ENCODE data around the gene PTPN14.
A peak's percentile ranks its signal among the peaks of the same experiment; 100 is the strongest.

DNA sequence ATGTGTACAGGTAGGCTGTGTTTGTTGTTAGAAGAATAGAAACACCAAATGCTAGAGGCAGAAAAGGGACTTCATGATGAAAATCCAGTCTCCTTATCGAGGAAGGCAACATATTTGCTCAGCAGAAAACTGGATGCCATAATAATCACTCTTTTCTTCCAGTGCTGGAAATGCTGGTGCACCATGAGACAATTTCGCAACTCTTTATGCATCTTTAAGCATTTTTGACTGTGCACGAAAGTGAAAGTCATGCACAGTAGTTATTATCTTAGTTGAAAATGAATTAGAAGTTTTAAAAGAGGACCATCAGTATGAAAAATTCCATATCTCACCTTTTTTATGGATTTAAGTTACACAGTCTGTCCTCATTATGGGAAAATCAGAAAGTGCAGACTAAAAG is 241.4 kb downstream of the PTPN14 start:
- TF ChIP-seq MXI1 (IDR thresholded peaks at IDR 0.05; ENCODE audit: borderline replicate concordance, low read depth, low read length), result no peak
- TF ChIP-seq, protein P1, sequence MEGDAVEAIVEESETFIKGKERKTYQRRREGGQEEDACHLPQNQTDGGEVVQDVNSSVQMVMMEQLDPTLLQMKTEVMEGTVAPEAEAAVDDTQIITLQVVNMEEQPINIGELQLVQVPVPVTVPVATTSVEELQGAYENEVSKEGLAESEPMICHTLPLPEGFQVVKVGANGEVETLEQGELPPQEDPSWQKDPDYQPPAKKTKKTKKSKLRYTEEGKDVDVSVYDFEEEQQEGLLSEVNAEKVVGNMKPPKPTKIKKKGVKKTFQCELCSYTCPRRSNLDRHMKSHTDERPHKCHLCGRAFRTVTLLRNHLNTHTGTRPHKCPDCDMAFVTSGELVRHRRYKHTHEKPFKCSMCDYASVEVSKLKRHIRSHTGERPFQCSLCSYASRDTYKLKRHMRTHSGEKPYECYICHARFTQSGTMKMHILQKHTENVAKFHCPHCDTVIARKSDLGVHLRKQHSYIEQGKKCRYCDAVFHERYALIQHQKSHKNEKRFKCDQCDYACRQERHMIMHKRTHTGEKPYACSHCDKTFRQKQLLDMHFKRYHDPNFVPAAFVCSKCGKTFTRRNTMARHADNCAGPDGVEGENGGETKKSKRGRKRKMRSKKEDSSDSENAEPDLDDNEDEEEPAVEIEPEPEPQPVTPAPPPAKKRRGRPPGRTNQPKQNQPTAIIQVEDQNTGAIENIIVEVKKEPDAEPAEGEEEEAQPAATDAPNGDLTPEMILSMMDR (conservative IDR thresholded peaks at IDR 0.05; ENCODE audit: low read depth, low read length), result no peak
- no peak for TF ChIP-seq POLR2A (IDR thresholded peaks at IDR 0.05; ENCODE audit: low read depth, low read length)
- no peak for TF ChIP-seq RAD21 (IDR thresholded peaks at IDR 0.05; ENCODE audit: low read length)
- TF ChIP-seq RCOR1 (IDR thresholded peaks at IDR 0.05; ENCODE audit: insufficient replicate concordance, low read length), result no peak
- TF ChIP-seq SMC3 (IDR thresholded peaks at IDR 0.05; ENCODE audit: low read depth, low read length), result no peak
- TF ChIP-seq, protein P2, sequence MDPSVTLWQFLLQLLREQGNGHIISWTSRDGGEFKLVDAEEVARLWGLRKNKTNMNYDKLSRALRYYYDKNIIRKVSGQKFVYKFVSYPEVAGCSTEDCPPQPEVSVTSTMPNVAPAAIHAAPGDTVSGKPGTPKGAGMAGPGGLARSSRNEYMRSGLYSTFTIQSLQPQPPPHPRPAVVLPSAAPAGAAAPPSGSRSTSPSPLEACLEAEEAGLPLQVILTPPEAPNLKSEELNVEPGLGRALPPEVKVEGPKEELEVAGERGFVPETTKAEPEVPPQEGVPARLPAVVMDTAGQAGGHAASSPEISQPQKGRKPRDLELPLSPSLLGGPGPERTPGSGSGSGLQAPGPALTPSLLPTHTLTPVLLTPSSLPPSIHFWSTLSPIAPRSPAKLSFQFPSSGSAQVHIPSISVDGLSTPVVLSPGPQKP (IDR thresholded peaks at IDR 0.05; ENCODE audit: borderline replicate concordance, low read depth, low read length), result no peak
- TF ChIP-seq MAZ (IDR thresholded peaks at IDR 0.05; ENCODE audit: borderline replicate concordance, low read depth, low read length), result no peak
- no peak for TF ChIP-seq FOS (IDR thresholded peaks at IDR 0.05; ENCODE audit: low read depth, low read length)
- TF ChIP-seq CEBPB (IDR thresholded peaks at IDR 0.05; ENCODE audit: low read depth, low read length), result peak; percentile 94
- 0 out of 2 replicates have a peak, but pooled peaks have one; percentile 8 for TF ChIP-seq NFE2L2 (IDR thresholded peaks at IDR 0.05; ENCODE audit: low read depth, low read length)
- TF ChIP-seq, protein P3, sequence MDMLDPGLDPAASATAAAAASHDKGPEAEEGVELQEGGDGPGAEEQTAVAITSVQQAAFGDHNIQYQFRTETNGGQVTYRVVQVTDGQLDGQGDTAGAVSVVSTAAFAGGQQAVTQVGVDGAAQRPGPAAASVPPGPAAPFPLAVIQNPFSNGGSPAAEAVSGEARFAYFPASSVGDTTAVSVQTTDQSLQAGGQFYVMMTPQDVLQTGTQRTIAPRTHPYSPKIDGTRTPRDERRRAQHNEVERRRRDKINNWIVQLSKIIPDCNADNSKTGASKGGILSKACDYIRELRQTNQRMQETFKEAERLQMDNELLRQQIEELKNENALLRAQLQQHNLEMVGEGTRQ (IDR thresholded peaks at IDR 0.05; ENCODE audit: low read depth, low read length), result no peak
- TF ChIP-seq BHLHE40 (IDR thresholded peaks at IDR 0.05; ENCODE audit: low read depth, low read length), result no peak
- TF ChIP-seq RFX5 (IDR thresholded peaks at IDR 0.05; ENCODE audit: low read depth, low read length), result no peak

All from IMR-90 (cell line).